ENCODE data around the gene LMTK2.

The LMTK2 gene

DNA sequence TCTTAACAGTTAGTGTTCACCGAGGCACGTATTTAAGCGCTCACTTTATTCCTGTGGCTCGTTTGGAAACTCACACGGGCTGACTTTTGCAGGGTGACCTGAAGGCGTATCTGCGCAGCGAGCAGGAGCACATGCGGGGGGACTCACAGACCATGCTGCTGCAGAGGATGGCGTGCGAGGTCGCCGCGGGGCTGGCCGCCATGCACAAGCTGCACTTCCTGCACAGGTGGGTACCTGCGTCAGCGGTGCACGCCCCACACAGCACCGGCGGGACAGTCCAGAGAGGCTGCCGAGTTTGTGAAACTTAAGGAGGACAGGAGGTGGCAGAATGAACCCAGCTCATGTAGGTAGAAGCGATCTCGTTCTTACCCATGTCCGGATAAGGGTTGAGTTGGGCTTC lies 64.8 kb downstream of the LMTK2 start:
- in situ Hi-C loops (cut with MboI; ENCODE audit: low sequenced_read_pairs) = no loop called here

DNA sequence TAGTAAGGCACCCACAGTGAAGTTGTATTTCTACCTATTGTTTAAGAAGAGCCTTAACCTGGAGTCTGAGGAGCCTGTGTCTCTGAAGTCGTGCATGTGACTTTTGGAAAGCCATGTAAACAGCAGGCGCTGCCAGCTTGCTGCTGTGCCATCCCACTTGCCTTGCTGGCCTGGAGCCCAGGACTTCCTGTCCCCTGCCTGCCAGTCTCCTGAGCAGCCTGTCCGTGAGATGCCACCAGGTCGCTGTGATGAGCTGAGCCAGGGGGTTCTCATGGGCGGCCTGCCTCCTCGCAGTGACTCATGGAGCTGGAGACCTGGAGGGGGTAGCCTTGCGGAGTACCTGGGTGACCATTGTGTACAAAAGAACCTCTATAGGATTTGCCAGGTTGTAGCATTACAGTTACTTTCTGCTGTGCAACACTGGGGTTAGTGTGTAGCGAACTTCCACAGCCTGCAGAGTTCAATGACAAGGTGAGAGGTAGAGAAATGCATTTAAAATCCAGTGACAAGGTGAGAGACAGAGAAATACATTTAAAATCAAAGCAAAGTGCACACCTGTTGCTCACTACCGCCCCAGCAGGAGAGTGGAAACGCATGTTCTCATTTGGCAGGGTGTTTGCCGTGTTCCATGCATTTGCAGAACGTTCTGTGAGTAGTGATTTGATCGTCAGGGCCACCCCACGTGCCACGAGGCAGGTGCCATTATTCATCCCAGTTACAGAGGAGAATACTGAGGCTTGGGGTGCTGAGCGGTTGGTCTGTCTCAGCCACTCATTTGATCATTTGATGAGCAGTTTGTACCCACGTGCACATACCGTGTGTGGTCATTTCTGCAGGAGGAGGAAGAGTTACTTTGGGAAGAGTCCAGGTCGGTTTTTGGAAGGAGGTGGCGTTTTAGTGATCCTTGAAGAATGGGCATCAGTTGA lies 67.9 kb downstream of the LMTK2 start:
- in situ Hi-C loops (cut with MboI; ENCODE audit: low sequenced_read_pairs) = no loop called here

DNA sequence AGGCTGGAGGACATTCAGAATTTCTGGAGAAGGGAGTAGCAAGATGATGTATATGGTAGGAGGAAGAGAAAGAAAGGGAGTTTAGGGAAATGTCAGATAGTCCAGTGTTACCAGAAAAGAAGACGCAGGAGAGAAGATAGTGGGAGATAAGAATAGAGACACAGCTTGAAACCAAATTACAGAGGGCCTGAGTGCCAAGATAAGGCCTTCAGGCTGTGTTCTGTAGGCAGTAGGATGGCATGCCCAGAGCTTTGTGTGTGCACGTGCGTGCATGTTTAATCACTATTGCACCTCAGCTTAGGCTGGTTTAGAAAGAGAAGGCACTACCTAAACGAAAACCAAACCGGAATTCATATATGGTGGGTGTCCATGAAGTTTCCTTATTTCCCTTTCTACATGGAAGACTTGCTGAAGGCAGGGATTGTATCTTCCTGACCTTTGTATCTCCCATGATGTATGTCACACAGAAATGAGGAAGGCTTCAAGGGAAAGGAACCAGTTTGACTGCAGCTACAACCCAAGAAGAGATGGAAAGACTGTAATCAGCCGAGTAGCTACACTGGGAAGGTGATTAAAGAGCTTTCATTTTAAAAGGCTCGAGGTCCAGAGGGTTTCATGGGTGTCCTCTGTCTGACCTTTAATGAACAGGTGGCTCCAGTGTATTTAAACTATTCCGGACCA lies 68.7 kb downstream of the LMTK2 start:
- in situ Hi-C loops (cut with MboI; ENCODE audit: low sequenced_read_pairs) = no loop called here

DNA sequence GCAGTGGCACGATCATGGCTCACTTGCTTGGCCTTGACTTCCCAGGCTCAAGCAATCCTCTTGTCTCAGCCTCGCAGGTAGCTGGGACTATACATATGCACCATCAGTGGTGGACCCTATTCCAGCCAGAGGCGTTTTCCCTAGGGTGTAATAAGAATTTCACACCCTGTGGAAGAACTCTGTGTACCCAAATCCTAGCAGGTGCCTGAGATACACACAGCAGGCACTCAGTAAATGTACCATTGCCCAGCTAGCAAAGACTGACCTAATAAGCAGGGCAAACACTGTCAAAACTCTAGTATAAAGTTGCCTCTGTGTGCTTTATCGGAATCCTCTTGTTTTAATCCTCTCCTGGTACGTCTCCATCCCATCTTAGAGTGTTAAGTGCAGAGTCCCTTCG lies 70.9 kb downstream of the LMTK2 start:
- in situ Hi-C loops (cut with MboI; ENCODE audit: low sequenced_read_pairs) = no loop called here

DNA sequence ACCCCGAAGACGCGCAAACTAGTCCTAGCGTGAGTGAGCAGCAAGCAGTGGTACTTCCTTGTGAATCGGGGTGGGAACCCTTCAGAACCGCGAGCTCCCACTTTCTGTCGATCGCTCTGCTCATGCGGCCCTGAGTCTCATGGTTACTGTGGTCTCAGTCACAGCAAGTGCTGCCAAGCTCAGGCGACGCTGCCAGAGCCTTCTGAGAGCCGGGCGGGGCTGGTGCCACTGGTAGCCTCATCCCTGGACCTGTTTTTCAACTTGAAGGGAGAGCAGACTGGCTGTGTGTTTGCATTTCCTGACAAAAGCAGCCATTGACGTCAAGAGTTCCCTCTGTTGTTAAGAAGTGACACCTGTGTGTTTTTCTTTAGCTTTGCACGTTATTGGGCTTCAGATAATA lies 71.7 kb downstream of the LMTK2 start:
- in situ Hi-C loops (cut with MboI; ENCODE audit: low sequenced_read_pairs) = no loop called here

DNA sequence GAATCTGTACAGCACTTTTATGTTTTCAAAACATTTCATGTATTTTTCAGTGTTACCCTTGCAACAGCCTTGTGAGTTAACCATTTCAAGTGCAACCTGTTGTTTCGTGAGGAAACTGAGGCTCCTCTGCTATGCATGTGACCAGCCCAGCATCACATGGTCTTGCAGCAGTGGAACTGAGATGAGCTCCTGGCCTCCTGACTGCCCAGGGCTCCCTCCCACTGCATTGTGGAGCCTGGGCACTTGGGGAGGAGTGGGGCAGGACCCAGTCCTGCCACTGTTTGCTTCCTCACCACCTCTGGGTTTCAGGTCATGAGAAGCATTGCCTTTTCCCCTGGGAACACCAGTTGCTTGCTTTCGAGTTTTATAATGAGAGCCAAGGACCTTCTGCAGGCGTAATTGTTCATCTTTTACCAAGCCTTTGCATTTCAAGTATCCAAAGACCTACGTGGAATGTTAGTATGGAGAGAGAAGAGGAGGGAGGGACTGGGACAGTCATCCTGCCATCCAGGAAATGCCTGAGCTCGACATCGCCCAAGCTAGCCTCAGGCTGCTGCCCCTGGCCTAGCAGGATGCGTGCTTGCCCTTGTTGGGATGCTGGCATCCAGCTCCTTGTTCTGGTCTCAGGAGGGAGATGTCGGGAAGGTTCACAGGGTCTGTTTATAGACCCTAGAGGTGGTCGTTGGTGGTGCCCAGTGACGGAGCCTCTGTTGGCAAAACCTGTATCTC lies 72.3 kb downstream of the LMTK2 start:
- in situ Hi-C loops (cut with MboI; ENCODE audit: low sequenced_read_pairs) = no loop called here

DNA sequence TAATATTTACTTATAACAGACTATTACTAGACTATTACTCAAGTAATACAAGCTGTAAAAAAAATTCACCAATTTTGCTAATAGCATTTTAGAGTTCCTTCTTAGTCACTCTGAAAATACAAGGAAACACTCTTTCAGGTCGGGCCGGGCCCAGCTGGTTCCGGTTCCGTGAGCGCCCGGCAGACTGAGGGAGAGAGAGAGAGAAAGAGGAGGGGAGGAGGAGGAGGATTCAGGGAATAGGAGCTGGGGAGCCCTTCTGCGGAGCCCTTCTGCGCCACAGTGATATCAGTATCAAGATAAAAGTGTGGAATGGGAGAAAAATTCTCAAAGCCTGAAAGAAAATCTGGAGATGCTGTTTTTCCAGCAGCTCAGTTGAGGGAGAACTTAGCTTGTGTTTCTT lies 74.1 kb downstream of the LMTK2 start:
- in situ Hi-C loops (cut with MboI; ENCODE audit: low sequenced_read_pairs) = no loop called here

DNA sequence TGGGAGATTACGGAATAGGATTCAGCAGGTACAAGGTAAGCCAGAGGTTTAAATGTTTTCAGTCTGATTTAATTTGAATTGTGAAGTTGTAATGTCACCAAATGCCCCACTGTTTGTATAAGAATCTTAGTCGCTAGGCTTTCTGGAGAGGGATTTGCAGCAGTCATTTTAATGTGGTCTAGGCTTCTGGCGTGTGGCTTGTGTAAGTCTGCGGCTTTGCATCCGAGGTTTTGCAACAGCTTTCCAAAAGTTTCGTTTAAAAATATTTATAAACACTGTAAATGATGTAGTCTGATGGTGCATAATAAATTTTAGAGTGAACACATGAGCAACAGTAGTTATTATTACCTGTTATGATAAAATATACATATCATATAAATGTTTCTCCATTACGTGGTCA lies 78.4 kb downstream of the LMTK2 start:
- in situ Hi-C loops (cut with MboI; ENCODE audit: low sequenced_read_pairs) = no loop called here

DNA sequence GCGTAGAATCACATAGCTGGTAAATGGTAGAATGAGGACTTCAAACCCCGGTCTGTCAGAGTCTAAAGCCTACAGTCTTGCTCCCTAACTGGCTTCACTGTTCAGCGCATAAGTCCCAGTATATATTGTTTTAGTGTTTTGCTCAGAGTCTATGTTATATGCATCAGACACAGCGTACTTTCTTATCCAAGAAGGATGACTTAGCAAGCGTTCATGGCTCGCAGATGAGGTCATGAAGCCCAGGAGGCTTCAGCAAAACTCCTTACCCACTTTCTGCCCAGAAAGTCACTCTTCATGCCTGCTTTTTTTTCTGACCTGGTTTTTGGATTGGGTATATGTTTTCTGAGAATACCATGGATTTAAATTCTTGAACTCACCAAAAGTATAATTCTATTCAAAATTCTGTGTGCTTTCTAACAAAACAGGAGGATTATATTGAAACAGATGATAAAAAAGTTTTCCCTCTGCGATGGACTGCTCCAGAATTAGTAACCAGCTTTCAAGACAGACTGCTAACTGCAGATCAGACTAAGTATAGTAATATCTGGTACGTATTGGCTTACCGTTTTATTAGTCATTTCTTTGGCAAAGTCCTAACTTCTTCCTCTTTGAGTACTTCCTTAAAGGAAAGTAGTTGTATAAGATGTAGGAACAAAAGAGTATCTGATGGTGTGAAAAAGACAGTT lies 79.9 kb downstream of the LMTK2 start:
- in situ Hi-C loops (cut with MboI; ENCODE audit: low sequenced_read_pairs) = no loop called here

DNA sequence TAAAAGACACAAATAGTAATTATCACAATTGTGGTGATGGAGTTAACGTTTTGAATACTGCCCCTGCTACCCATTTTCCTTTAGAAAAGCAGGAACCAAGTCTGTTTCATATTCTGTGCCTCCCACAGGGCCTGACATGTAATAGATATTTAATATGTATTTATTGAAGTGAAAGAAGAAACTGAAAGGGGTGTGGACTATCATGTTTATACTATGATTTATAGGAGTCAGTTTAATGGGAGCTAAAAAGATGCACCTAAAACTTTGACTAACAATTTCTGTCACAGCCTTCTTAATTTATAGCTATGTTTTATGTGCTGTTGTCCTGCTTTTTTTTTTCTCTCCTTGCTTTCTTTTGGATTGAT lies 80.5 kb downstream of the LMTK2 start:
- in situ Hi-C loops (cut with MboI; ENCODE audit: low sequenced_read_pairs) = no loop called here

DNA sequence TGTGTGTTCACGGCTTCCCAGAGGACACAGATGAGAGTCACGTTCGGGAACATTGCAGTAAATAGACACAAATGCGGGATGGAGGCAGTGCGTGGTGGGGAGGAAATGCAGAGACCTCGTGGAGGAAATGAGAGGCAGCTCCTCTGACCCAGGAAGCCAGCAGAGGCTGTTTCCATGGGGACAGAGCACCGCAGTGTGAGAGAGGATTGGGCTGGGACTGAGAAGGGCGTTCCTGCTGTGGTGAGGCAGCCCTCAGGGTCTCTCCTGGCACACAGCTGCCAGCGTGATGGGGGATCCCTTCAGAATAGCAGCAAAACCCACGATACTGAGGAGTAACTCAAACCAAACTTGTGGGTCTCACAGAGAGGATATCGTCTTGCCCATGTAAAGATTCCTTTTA lies 82.9 kb downstream of the LMTK2 start:
- in situ Hi-C loops (cut with MboI; ENCODE audit: low sequenced_read_pairs) = no loop called here

DNA sequence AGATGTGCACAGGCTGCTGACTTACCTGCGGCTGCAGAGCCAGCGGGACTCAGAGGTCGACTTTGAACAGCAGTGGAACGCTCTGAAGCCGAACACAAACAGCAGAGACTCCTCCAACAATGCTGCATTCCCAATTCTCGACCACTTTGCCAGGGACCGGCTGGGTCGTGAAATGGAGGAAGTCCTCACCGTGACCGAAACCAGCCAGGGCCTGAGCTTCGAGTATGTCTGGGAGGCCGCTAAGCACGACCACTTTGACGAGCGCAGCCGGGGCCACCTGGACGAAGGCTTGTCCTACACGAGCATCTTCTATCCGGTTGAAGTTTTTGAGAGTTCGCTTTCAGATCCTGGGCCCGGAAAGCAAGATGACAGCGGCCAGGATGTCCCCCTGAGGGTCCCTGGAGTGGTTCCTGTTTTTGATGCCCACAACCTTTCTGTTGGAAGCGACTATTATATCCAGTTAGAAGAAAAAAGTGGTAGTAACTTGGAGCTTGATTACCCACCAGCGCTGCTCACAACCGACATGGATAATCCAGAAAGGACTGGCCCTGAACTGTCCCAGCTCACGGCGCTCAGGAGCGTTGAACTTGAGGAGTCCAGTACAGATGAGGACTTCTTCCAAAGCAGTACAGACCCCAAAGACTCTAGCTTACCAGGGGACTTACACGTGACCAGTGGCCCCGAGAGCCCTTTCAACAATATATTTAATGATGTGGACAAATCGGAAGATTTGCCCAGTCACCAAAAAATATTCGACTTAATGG lies 85.2 kb downstream of the LMTK2 start:
- in situ Hi-C loops (cut with MboI; ENCODE audit: low sequenced_read_pairs) = no loop called here

DNA sequence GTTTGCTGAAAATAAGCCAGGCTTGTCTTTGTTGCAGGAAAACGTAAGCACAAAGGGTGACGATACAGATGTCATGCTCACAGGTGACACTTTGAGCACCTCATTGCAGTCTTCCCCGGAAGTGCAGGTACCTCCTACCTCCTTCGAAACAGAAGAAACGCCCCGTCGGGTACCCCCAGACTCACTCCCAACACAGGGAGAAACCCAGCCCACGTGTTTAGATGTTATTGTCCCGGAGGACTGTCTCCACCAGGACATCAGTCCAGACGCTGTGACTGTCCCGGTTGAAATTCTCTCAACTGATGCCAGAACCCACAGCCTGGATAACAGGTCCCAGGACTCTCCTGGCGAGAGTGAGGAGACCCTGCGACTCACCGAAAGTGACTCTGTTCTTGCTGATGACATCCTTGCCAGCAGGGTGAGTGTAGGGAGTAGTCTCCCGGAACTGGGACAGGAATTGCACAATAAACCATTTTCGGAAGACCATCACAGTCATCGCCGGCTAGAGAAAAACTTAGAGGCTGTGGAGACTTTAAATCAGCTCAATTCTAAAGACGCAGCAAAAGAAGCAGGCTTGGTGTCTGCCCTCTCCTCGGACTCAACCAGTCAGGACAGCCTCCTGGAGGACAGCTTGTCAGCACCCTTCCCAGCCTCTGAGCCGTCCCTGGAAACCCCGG lies 86.3 kb downstream of the LMTK2 start:
- in situ Hi-C loops (cut with MboI; ENCODE audit: low sequenced_read_pairs) = no loop called here

DNA sequence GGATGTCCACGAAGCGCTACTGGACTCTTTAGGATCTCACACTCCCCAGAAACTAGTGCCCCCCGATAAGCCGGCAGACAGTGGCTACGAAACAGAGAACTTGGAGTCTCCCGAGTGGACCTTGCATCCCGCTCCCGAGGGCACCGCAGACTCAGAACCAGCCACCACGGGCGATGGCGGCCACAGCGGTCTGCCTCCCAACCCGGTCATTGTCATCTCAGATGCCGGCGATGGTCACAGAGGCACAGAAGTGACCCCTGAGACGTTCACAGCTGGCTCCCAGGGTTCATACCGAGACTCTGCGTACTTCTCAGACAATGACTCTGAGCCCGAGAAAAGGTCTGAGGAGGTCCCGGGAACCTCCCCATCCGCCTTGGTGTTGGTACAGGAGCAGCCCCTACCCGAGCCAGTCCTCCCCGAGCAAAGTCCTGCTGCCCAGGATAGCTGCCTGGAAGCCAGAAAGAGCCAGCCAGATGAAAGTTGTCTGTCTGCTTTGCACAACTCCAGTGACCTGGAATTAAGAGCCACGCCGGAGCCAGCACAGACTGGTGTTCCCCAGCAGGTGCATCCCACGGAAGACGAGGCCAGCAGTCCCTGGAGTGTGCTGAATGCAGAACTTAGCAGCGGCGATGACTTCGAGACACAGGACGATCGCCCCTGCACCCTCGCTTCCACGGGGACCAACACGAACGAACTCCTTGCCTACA lies 87.0 kb downstream of the LMTK2 start:
- in situ Hi-C loops (cut with MboI; ENCODE audit: low sequenced_read_pairs) = no loop called here

DNA sequence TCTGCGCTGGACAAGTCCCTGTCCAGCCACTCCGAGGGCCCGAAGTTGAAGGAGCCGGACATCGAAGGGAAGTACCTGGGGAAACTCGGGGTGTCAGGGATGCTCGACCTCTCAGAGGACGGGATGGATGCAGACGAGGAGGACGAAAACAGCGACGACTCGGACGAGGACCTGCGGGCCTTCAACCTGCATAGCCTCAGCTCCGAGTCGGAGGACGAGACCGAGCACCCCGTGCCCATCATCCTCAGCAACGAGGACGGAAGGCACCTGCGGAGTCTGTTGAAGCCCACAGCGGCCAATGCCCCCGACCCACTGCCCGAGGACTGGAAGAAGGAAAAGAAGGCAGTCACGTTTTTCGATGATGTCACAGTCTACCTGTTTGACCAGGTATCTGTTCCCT lies 87.5 kb downstream of the LMTK2 start:
- in situ Hi-C loops (cut with MboI; ENCODE audit: low sequenced_read_pairs) = no loop called here

DNA sequence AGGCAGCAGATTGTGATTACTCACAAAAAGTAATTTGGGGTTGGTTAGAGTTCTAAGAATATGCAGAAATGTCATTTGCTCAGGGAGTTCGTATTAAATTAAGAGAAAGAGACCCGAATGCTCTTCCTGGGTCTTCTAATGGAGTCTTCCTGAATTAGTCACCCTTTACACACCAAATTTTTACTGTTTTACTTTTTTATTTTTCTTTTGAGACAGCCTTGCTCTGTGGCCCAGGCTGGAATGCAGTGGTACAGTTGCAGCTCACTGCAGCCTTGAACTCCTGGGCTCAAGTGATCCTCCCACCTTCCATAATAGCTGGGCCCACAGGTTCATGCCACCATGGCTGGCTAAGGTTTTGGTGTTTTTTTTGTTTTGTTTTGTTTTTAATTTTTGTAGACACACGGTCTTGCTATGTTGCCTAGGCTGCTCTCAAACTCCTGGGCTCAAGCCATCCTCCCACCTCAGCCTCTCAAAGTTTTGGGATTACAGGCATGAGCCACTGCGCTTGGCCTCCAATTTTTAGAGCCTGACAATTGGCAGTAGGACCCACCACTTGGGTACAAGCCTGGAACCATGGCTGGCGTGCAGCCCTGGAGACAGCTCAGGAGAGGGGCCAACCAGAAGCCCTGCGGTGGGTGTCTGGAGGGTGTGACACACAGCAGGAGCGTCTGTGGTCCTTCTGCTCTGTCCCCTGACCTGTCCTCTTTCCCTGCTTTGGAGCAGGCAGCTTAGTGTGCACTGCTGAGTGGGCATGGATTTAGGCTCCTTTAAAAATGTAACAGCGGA lies 88.2 kb downstream of the LMTK2 start:
- in situ Hi-C loops (cut with MboI; ENCODE audit: low sequenced_read_pairs) = no loop called here

DNA sequence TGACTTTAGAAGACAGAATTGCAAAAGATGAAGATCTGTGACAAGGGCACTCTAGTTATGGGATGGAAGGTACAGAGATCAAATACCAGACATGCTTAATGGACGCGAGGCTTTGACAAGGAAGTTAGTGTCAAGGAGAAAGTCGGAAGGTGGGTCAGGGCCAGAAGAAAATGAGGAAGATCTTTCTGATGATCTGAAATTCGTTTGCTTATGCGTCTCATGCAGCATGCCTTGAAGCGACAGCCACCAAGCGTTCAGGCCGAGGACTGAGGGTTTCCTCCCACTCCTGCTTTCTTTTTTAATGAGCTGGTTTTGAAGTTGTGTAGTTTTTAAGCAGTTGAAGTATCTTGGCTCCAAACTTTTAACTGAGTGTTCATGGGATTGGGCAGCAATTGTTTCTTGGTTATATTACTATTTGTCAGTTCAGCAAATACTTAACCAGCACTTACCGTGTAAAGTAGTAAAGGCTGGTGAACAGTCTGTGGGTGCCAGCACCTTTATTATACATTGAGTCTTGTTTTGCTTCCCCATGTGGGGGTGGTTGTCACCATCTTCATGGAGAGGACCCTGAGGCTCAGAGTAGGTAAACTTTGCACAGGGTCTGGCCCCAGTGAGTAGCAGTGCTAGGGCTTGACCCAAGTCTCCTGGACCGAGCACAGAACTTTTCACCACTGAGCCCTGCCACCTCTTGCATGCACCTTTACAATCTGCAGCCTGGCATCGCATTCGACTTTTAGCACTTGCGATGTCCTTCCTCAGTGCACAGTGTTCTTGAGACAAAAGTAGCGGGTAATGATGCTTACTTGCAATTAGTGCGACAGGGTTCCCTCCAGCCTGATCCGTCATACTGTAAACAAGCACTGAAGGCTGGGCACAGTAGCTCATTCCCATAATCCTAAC lies 90.3 kb downstream of the LMTK2 start:
- in situ Hi-C loops (cut with MboI; ENCODE audit: low sequenced_read_pairs) = no loop called here

DNA sequence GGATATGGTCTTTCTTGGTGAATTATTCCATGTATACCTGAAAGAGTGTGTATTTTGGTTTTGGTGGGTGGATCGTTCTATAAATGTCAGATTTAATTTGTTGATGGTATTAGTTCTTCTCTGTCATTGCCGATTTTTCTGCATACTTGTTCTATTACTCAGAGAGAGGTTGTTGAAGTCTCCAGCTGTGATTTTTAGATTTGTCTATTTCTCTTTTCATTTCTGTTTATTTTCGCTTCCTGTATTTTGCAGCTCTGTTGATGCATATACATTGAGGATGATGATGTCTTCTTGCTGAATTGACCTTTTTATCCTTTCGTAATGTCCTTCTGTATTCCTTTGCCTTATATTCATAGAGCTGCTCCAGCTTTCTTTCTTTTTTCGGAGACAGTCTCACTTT lies 92.5 kb downstream of the LMTK2 start:
- in situ Hi-C loops (cut with MboI; ENCODE audit: low sequenced_read_pairs) = no loop called here
